GM12874 (cell line): Measurements from ENCODE around the gene FFAR1.

Experiments
- CTCF ChIP-seq: IDR thresholded peaks from 2 replicates; pipeline ENCODE4 v1.5.1; 2011; ENCODE audit warnings: low read depth, mild to moderate bottlenecking, control low read depth, low read length, moderate library complexity; ENCODE audit not compliant: insufficient read depth

Gene FFAR1

GRCh38 chr19:35347171-35347929 is at the start of gene FFAR1:
TSS of gene FFAR1 (plus strand) at chr19:35347902. CDS start at chr19:35351552, 3,650 bp downstream.
- no peak for TF ChIP-seq CTCF

GRCh38 chr19:35297922-35298321 is 49.8 kb upstream of the FFAR1 start:
- TF ChIP-seq CTCF: no peak

GRCh38 chr19:35298561-35298972 is 49.1 kb upstream of the FFAR1 start:
- no peak for TF ChIP-seq CTCF

GRCh38 chr19:35299523-35300338 is 48.0 kb upstream of the FFAR1 start:
- no peak for TF ChIP-seq CTCF

GRCh38 chr19:35300339-35300649 is 47.4 kb upstream of the FFAR1 start:
- no peak for TF ChIP-seq CTCF

GRCh38 chr19:35301961-35302360 is 45.7 kb upstream of the FFAR1 start:
- no peak for TF ChIP-seq CTCF

- no peak for TF ChIP-seq CTCF
Measured at GRCh38 chr19:35302446-35302845, 45.3 kb upstream of the FFAR1 start.
